ENCODE measurements around the gene FRMD4A.

Gene FRMD4A

GRCh38 chr10:13703997-13704536 is 626.7 kb downstream of the FRMD4A start:
- DNase-seq (ENCODE audit: low read depth, low spot score), result no peak
- no peak overlapping the region for H3K4me3 ChIP-seq (ENCODE audit: low read length)

GRCh38 chr10:13703101-13703818 is 627.5 kb downstream of the FRMD4A start:
- H3K4me3 ChIP-seq (ENCODE audit: low read length), result no peak overlapping the region

GRCh38 chr10:13701157-13701919 is 629.4 kb downstream of the FRMD4A start:
- peak overlapping the region; percentile 22 for H3K4me3 ChIP-seq (ENCODE audit: low read length)
- no peak for DNase-seq (ENCODE audit: low read depth, low spot score)

More at GRCh38 chr10:13703101-13703818, 627.5 kb downstream of the FRMD4A start:
- DNase-seq (ENCODE audit: low read depth, low spot score), result no peak

GRCh38 chr10:13700473-13701144 is 630.1 kb downstream of the FRMD4A start:
- peak; percentile 93 for DNase-seq (ENCODE audit: low read depth, low spot score)

GRCh38 chr10:13699216-13699615 is 631.5 kb downstream of the FRMD4A start:
- no peak for DNase-seq (ENCODE audit: low read depth, low spot score)
- no peak overlapping the region for H3K4me3 ChIP-seq (ENCODE audit: low read length)

More at GRCh38 chr10:13700473-13701144, 630.1 kb downstream of the FRMD4A start:
- H3K4me3 ChIP-seq (ENCODE audit: low read length), result peak overlapping the region; percentile 40

- DNase-seq (ENCODE audit: low read depth, low spot score), result no peak
- H3K4me3 ChIP-seq (ENCODE audit: low read length), result no peak overlapping the region
Observed at GRCh38 chr10:13698217-13698616, 632.5 kb downstream of the FRMD4A start.

- DNase-seq (ENCODE audit: low read depth, low spot score), result no peak
- H3K4me3 ChIP-seq (ENCODE audit: low read length), result no peak overlapping the region
Observed at GRCh38 chr10:13696071-13696470, 634.7 kb downstream of the FRMD4A start.

GRCh38 chr10:13695588-13695987 is 635.1 kb downstream of the FRMD4A start:
- DNase-seq (ENCODE audit: low read depth, low spot score), result no peak
- H3K4me3 ChIP-seq (ENCODE audit: low read length), result no peak overlapping the region

- no peak overlapping the region for H3K4me3 ChIP-seq (ENCODE audit: low read length)
- no peak for DNase-seq (ENCODE audit: low read depth, low spot score)
Observed at GRCh38 chr10:13693783-13694700, 636.7 kb downstream of the FRMD4A start.

- H3K4me3 ChIP-seq (ENCODE audit: low read length), result no peak overlapping the region
- DNase-seq (ENCODE audit: low read depth, low spot score), result no peak
Observed at GRCh38 chr10:13690281-13690825, 640.4 kb downstream of the FRMD4A start.

GRCh38 chr10:13686331-13686752 is 644.4 kb downstream of the FRMD4A start:
- H3K4me3 ChIP-seq (ENCODE audit: low read length), result no peak overlapping the region
- no peak for DNase-seq (ENCODE audit: low read depth, low spot score)

GRCh38 chr10:13685885-13686284 is 644.8 kb downstream of the FRMD4A start:
- H3K4me3 ChIP-seq (ENCODE audit: low read length), result no peak overlapping the region
- no peak for DNase-seq (ENCODE audit: low read depth, low spot score)

GRCh38 chr10:13684806-13685482 is 645.8 kb downstream of the FRMD4A start:
- no peak for DNase-seq (ENCODE audit: low read depth, low spot score)
- H3K4me3 ChIP-seq (ENCODE audit: low read length), result no peak overlapping the region

- H3K4me3 ChIP-seq (ENCODE audit: low read length), result no peak overlapping the region
- DNase-seq (ENCODE audit: low read depth, low spot score), result no peak
Observed at GRCh38 chr10:13684252-13684791, 646.4 kb downstream of the FRMD4A start.

- H3K4me3 ChIP-seq (ENCODE audit: low read length), result no peak overlapping the region
- DNase-seq (ENCODE audit: low read depth, low spot score), result no peak
Observed at GRCh38 chr10:13683017-13683416, 647.7 kb downstream of the FRMD4A start.

- no peak overlapping the region for H3K4me3 ChIP-seq (ENCODE audit: low read length)
- DNase-seq (ENCODE audit: low read depth, low spot score), result no peak
Observed at GRCh38 chr10:13681960-13682359, 648.8 kb downstream of the FRMD4A start.

- no peak for DNase-seq (ENCODE audit: low read depth, low spot score)
- H3K4me3 ChIP-seq (ENCODE audit: low read length), result no peak overlapping the region
Observed at GRCh38 chr10:13681528-13681927, 649.2 kb downstream of the FRMD4A start.

- no peak overlapping the region for H3K4me3 ChIP-seq (ENCODE audit: low read length)
- DNase-seq (ENCODE audit: low read depth, low spot score), result no peak
Observed at GRCh38 chr10:13681095-13681494, 649.6 kb downstream of the FRMD4A start.
